Endodermal cell (in vitro differentiated cells): ENCODE results near the gene PRKG2. TPM values are rescaled to one million over a fixed set of nuclear protein-coding genes. Genes with fewer than 3 reads are reported as not detected.

ENCODE experiments used
- DNase-seq: peaks from one replicate; pipeline ENCODE4 v3.0.0-alpha.2; 2017
- H3K27ac ChIP-seq: 2 replicates; pipeline ENCODE4 v1.5.1; 2013; ENCODE audit warnings: mild to moderate bottlenecking, low read depth, low read length, moderate library complexity
- H3K27me3 ChIP-seq: 2 replicates; pipeline ENCODE4 v1.6.1; 2013; ENCODE audit warnings: mild to moderate bottlenecking, low read length, moderate library complexity; ENCODE audit not compliant: insufficient read depth, control insufficient read depth, poor library complexity, severe bottlenecking
- H3K36me3 ChIP-seq: 2 replicates; pipeline ENCODE4 v1.7.0; 2013; ENCODE audit warnings: mild to moderate bottlenecking, low read length, moderate library complexity; ENCODE audit not compliant: control insufficient read depth, insufficient read depth
- H3K4me1 ChIP-seq: one replicate; pipeline ENCODE4 v1.7.0; 2013; ENCODE audit warnings: low read length; ENCODE audit not compliant: control insufficient read depth, insufficient read depth
- H3K4me3 ChIP-seq: 2 replicates; pipeline ENCODE4 v1.5.1; 2013; ENCODE audit warnings: mild to moderate bottlenecking, low read length, moderate library complexity
- H3K9ac ChIP-seq: 2 replicates; pipeline ENCODE4 v1.6.1; 2013; ENCODE audit warnings: mild to moderate bottlenecking, low read length, moderate library complexity; ENCODE audit not compliant: poor library complexity, severe bottlenecking; ENCODE audit errors: extremely low read depth
- H3K9me3 ChIP-seq: 2 replicates; pipeline ENCODE4 v1.6.1; 2013; ENCODE audit warnings: mild to moderate bottlenecking, low read length, moderate library complexity; ENCODE audit not compliant: control insufficient read depth
- H3K27ac Mint-ChIP-seq: 2 replicates; pipeline ENCODE4 v1.8.0; 2020; ENCODE audit warnings: mixed read lengths
- H3K27me3 Mint-ChIP-seq: 2 replicates; pipeline ENCODE4 v1.8.0; 2021; ENCODE audit warnings: mild to moderate bottlenecking, mixed read lengths; ENCODE audit not compliant: insufficient read depth
- H3K36me3 Mint-ChIP-seq: 2 replicates; pipeline ENCODE4 v1.8.0; 2020; ENCODE audit warnings: low read depth, mixed read lengths
- H3K4me1 Mint-ChIP-seq: 2 replicates; pipeline ENCODE4 v1.8.0; 2020; ENCODE audit warnings: mixed read lengths
- H3K4me3 Mint-ChIP-seq: 2 replicates; pipeline ENCODE4 v1.8.0; 2020; ENCODE audit warnings: mild to moderate bottlenecking, moderate library complexity, mixed read lengths
- H3K9me3 Mint-ChIP-seq: 2 replicates; pipeline ENCODE4 v1.8.0; 2020; ENCODE audit warnings: mild to moderate bottlenecking, mixed read lengths
- CTCF ChIP-seq: fragments of 200-600 bp; sonication (generic); conservative IDR thresholded peaks from 2 replicates; pipeline ENCODE4 v1.5.0; 2021; ENCODE audit warnings: antibody characterized with exemption, mild to moderate bottlenecking
- WGBS, 2 experiments: methylation state at CpG; one replicate each; pipeline versions ENCODE4 v1.1.5 to v1.1.7; 2013; ENCODE audit warnings: missing lambda C conversion rate in 2 of 2, mixed read lengths in 1 of 2; ENCODE audit not compliant: insufficient coverage in 1 of 2, insufficient read length in 1 of 2; 5-methylcytosine and 5-hydroxymethylcytosine counted together
- total RNA-seq, 2 donors: library from RNA; stranded (reverse); fragmentation: NEBNext Ultra II Directional in 1 of 2; extraction: Animal tissue kit (Norgen Biotek cat#: 25700) in 1 of 2; gene quantifications; 2 replicates in 1 of 2; 3 replicates in 1 of 2; pipeline ENCODE4 v1.2.1, GENCODE V29; 2021

PRKG2 gene
- total RNA-seq, 2 donors from 2014 or later, result 1.3 to 2.4 TPM

GRCh38 chr4:81205302-81205701 lies 9.7 kb downstream of the PRKG2 start:
- Histone ChIP-seq H3K9me3 (peaks cover 3% of the 10 kb centered on the region), H3K4me1 (no peaks in the 10 kb centered on the region), H3K27me3 (peaks cover 33% of the 10 kb centered on the region), H3K9ac (no peak overlapping the region), H3K36me3 (no peaks in the 10 kb centered on the region), H3K27ac (no peak overlapping the region), H3K4me3 (no peak overlapping the region)
- H3K9me3 Mint-ChIP-seq, result peaks cover 3% of the 10 kb centered on the region
- H3K36me3 Mint-ChIP-seq, result no peaks in the 10 kb centered on the region
- no peak overlapping the region for H3K4me3 Mint-ChIP-seq
- no peak for TF ChIP-seq CTCF
- 90% methylated on average over 1 to 2 of the region's 2 CpGs for WGBS, 2 experiments
- DNase-seq, result no peak
- no peaks in the 10 kb centered on the region for H3K4me1 Mint-ChIP-seq
- H3K27me3 Mint-ChIP-seq, result peaks cover 54% of the 10 kb centered on the region
- no peak overlapping the region for H3K27ac Mint-ChIP-seq

- Mint-ChIP-seq H3K27me3 (peaks cover 49% of the 10 kb centered on the region), H3K9me3 (no peaks in the 10 kb centered on the region), H3K27ac (no peak overlapping the region), H3K36me3 (no peaks in the 10 kb centered on the region), H3K4me1 (no peaks in the 10 kb centered on the region), H3K4me3 (no peak overlapping the region)
- 86 to 90% methylated on average over 4 to 9 of the region's 9 CpGs for WGBS, 2 experiments
- H3K36me3 ChIP-seq, result no peaks in the 10 kb centered on the region
- TF ChIP-seq CTCF, result no peak
- no peaks in the 10 kb centered on the region for H3K9me3 ChIP-seq
- no peak for DNase-seq
- peaks cover 29% of the 10 kb centered on the region for H3K27me3 ChIP-seq
- no peak overlapping the region for H3K9ac ChIP-seq
- no peaks in the 10 kb centered on the region for H3K4me1 ChIP-seq
- H3K27ac ChIP-seq, result no peak overlapping the region
- H3K4me3 ChIP-seq, result no peak overlapping the region
These were observed 10.5 kb downstream of the PRKG2 start for GRCh38 chr4:81204571-81204970.

GRCh38 chr4:81199831-81200230 lies 15.2 kb downstream of the PRKG2 start:
- H3K9ac ChIP-seq, result no peak overlapping the region
- no peak overlapping the region for H3K4me3 ChIP-seq
- no peak overlapping the region for H3K27ac Mint-ChIP-seq

More at GRCh38 chr4:81199831-81200230, 15.2 kb downstream of the PRKG2 start:
- Histone ChIP-seq H3K4me1 (no peaks in the 10 kb centered on the region), H3K27me3 (peaks cover 23% of the 10 kb centered on the region), H3K36me3 (no peaks in the 10 kb centered on the region), H3K27ac (no peak overlapping the region), H3K9me3 (no peaks in the 10 kb centered on the region)
- H3K4me1 Mint-ChIP-seq, result no peaks in the 10 kb centered on the region
- no peak overlapping the region for H3K4me3 Mint-ChIP-seq
- no peaks in the 10 kb centered on the region for H3K36me3 Mint-ChIP-seq
- no peak for DNase-seq
- H3K27me3 Mint-ChIP-seq, result peaks cover 19% of the 10 kb centered on the region
- TF ChIP-seq CTCF, result no peak
- H3K9me3 Mint-ChIP-seq, result no peaks in the 10 kb centered on the region
